Measurements from ENCODE around the gene TMEM18.
"Not testable (repeated sequence)": the region's sequence is repeated elsewhere in the genome, so short reads cannot be mapped to it uniquely, and the experiment has no call there.

The TMEM18 gene

GRCh38 chr2:693606-694005 lies 16.4 kb upstream of the TMEM18 start:
- no peak for DNase-seq (ENCODE audit: low spot score)

- DNase-seq (ENCODE audit: low spot score) = no peak
Measured at GRCh38 chr2:692767-693166, 15.6 kb upstream of the TMEM18 start.

- DNase-seq (ENCODE audit: low spot score) = no peak
Measured at GRCh38 chr2:691821-692761, 14.9 kb upstream of the TMEM18 start.

- no peak for DNase-seq (ENCODE audit: low spot score)
Measured at GRCh38 chr2:690799-691198, 13.6 kb upstream of the TMEM18 start.

- no peak for DNase-seq (ENCODE audit: low spot score)
Measured at GRCh38 chr2:689877-690510, 12.8 kb upstream of the TMEM18 start.

- DNase-seq (ENCODE audit: low spot score) = no peak
Measured at GRCh38 chr2:689237-689636, 12.0 kb upstream of the TMEM18 start.

- no peak for DNase-seq (ENCODE audit: low spot score)
Measured at GRCh38 chr2:688504-689076, 11.4 kb upstream of the TMEM18 start.

- no peak for DNase-seq (ENCODE audit: low spot score)
Measured at GRCh38 chr2:685421-685820, 8.2 kb upstream of the TMEM18 start.

- not testable (repeated sequence) for DNase-seq (ENCODE audit: low spot score)
Measured at GRCh38 chr2:684913-685312, 7.7 kb upstream of the TMEM18 start.

GRCh38 chr2:682226-682625 lies 5.0 kb upstream of the TMEM18 start:
- DNase-seq (ENCODE audit: low spot score) = no peak

- DNase-seq (ENCODE audit: low spot score) = no peak
Measured at GRCh38 chr2:681312-681711, 4.1 kb upstream of the TMEM18 start.

- DNase-seq (ENCODE audit: low spot score) = no peak
Measured at GRCh38 chr2:680496-680895, 3.3 kb upstream of the TMEM18 start.

- DNase-seq (ENCODE audit: low spot score) = no peak
Measured at GRCh38 chr2:678964-679363, 1.8 kb upstream of the TMEM18 start.

GRCh38 chr2:677959-678550 lies 849 bp upstream of the TMEM18 start:
- DNase-seq (ENCODE audit: low spot score) = no peak

GRCh38 chr2:676647-677055 lies 555 bp downstream of the TMEM18 start:
- DNase-seq (ENCODE audit: low spot score) = peak; percentile 96

- DNase-seq (ENCODE audit: low spot score) = peak; percentile 46
Measured at GRCh38 chr2:675982-676646, 1.1 kb downstream of the TMEM18 start.

GRCh38 chr2:675460-675859 lies 1.7 kb downstream of the TMEM18 start:
- no peak for DNase-seq (ENCODE audit: low spot score)

- no peak for DNase-seq (ENCODE audit: low spot score)
Measured at GRCh38 chr2:675051-675450, 2.2 kb downstream of the TMEM18 start.

- DNase-seq (ENCODE audit: low spot score) = no peak
Measured at GRCh38 chr2:674321-674985, 2.8 kb downstream of the TMEM18 start.

- DNase-seq (ENCODE audit: low spot score) = no peak
Measured at GRCh38 chr2:673615-674320, 3.4 kb downstream of the TMEM18 start.

GRCh38 chr2:673016-673415 lies 4.2 kb downstream of the TMEM18 start:
- no peak for DNase-seq (ENCODE audit: low spot score)

Data from LoVo (cell line).